WTC11 (cell line): ENCODE results near the gene CABP7.

Experiments
- NFE2L1 ChIP-seq: sonication (generic); formaldehyde crosslinking; IDR thresholded peaks from 2 replicates; pipeline ENCODE4 v1.8.1; 2023; ENCODE audit warnings: missing genetic modification reagents
- SP1 ChIP-seq: sonication (generic); formaldehyde crosslinking; conservative IDR thresholded peaks from 2 replicates; pipeline ENCODE4 v1.8.1; 2022; ENCODE audit warnings: missing genetic modification reagents
- TP53 ChIP-seq: sonication (generic); formaldehyde crosslinking; IDR thresholded peaks from 2 replicates; pipeline ENCODE4 v1.8.1; 2023; ENCODE audit warnings: mild to moderate bottlenecking, missing genetic modification reagents

- TF ChIP-seq TP53 (CRISPR knock-in tag) (no peak), SP1 (CRISPR knock-in tag) (no peak), NFE2L1 (CRISPR knock-in tag) (no peak)
These were observed 27.5 kb upstream of the CABP7 start for GRCh38 chr22:29692327-29692640.
